NB4 (cell line): ENCODE data around the gene METTL18.

Experiments
- POLR2A ChIP-seq: IDR thresholded peaks from 2 replicates; pipeline ENCODE4 v1.6.1; 2011; ENCODE audit warnings: mild to moderate bottlenecking; ENCODE audit not compliant: insufficient read length; ENCODE audit errors: extremely low read depth
- TF ChIP-seq, protein P1 (sequence below): IDR thresholded peaks from one replicate; pipeline ENCODE4 v1.5.1; 2012; ENCODE audit warnings: low read depth, low read length

DNA sequence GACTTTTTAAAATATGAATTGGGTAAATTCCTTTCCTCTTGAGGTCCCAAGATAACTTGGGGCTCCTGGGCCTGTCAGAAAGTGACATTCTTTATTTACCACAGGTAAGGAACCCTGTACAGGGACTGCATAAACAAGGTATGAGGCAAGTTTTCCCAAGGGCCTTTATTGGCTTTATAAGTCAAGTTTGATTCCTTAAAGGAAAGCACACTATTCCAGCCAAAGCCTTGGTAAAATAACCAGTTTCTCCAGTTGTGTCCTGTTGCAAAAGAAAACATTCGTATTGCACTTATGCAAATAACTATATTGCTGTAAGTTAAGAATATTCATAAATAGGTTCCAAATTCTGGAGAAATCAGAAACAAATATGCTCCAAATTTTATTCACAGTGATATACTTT is 21.9 kb upstream of the METTL18 start:
- TF ChIP-seq, protein P1, sequence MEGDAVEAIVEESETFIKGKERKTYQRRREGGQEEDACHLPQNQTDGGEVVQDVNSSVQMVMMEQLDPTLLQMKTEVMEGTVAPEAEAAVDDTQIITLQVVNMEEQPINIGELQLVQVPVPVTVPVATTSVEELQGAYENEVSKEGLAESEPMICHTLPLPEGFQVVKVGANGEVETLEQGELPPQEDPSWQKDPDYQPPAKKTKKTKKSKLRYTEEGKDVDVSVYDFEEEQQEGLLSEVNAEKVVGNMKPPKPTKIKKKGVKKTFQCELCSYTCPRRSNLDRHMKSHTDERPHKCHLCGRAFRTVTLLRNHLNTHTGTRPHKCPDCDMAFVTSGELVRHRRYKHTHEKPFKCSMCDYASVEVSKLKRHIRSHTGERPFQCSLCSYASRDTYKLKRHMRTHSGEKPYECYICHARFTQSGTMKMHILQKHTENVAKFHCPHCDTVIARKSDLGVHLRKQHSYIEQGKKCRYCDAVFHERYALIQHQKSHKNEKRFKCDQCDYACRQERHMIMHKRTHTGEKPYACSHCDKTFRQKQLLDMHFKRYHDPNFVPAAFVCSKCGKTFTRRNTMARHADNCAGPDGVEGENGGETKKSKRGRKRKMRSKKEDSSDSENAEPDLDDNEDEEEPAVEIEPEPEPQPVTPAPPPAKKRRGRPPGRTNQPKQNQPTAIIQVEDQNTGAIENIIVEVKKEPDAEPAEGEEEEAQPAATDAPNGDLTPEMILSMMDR = no peak
- no peak for TF ChIP-seq POLR2A
